Measurements from ENCODE around the gene DOCK10. TPM values are rescaled to one million over a fixed set of nuclear protein-coding genes. Genes with fewer than 3 reads are reported as not detected.

Gene DOCK10
- 3.6 and 8.5 TPM in 2 replicates for total RNA-seq

GRCh38 chr2:225041851-225042799, at the start of gene DOCK10:
DOCK10 (minus strand) TSS chr2:225042468; CDS start chr2:225042374, 94 bp downstream.

DNA sequence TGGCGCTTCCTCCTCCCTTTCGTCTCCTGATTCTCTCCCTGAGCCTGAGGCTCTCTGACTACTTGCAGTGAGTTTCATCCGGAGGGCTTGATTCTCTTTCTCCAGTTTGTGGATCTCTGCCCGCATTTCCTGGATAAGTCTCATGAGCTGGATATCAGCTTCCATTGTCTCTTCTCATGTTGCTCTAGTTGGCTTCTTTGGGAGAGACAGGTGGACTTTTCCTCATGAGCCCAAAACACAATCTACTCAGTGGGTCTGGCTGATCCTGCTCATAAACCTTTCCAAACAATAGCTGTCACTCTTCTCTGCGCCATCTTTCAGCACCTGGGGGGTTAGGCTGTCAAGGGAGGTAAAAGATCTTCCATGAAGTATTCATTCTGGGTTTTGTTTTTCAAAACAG, 326.1 kb downstream of the DOCK10 start, which contains the start of gene CCDC195:
TSS of gene CCDC195 (minus strand) at position 165 of the 400 bp plus-strand sequence. CDS start at position 165, 0 bp downstream.

